IMR-90 (cell line): ENCODE data around the gene SLC7A4. TPM values are rescaled to one million over a fixed set of nuclear protein-coding genes. Genes with fewer than 3 reads are reported as not detected.

Experiments used
- ATAC-seq: fragments of 200-7000 bp; cut with Tn5 transposase; 2 replicates; pipeline ENCODE4 v1.9.1; 2020; ENCODE audit warnings: low read depth, mild to moderate bottlenecking, moderate library complexity
- BruUV-seq: library from RNA; stranded (reverse); fragments of 400-500 nt; replicated peaks from 2 replicates; lab custom pipeline; 2021; lab: Mats Ljungman, UMichigan
- CTCF ChIA-PET: fragments of 300-600 bp; formaldehyde crosslinking; extraction: SDS; loops from one replicate; lab custom pipeline; 2021; ENCODE audit warnings: antibody characterized with exemption; lab: Yijun Ruan, JAX
- POLR2A ChIA-PET: fragments of 300-600 bp; sonication (Branson Sonifier 250); formaldehyde crosslinking; loops from one replicate; lab custom pipeline; 2022; ENCODE audit warnings: antibody characterized with exemption; ENCODE audit not compliant: unreplicated experiment; lab: Charles Lee
- DNase-seq: peaks from one replicate; pipeline ENCODE4 v3.0.0; 2013
- H2AFZ ChIP-seq: replicated peaks from 2 replicates; pipeline ENCODE3; 2013; ENCODE audit warnings: low read length, mild to moderate bottlenecking; ENCODE audit not compliant: poor library complexity
- H2AK5ac ChIP-seq: 2 replicates; pipeline ENCODE4 v1.6.1; 2013; ENCODE audit warnings: low read depth, low read length, inconsistent platforms
- H2AK9ac ChIP-seq: replicated peaks from 2 replicates; pipeline ENCODE3; 2013; ENCODE audit warnings: mild to moderate bottlenecking, low read depth, low read length, moderate library complexity; ENCODE audit not compliant: poor library complexity
- H2BK120ac ChIP-seq: 2 replicates; pipeline ENCODE4 v1.6.1; 2013; ENCODE audit warnings: low read depth, low read length, inconsistent platforms
- H2BK15ac ChIP-seq: 3 replicates; pipeline ENCODE4 v1.6.1; 2013; ENCODE audit warnings: low read depth, low read length, inconsistent platforms
- H2BK20ac ChIP-seq: 2 replicates; pipeline ENCODE4 v1.6.1; 2013; ENCODE audit warnings: low read depth, mild to moderate bottlenecking, inconsistent platforms, low read length, moderate library complexity
- H2BK5ac ChIP-seq: 2 replicates; pipeline ENCODE4 v1.6.1; 2013; ENCODE audit warnings: mild to moderate bottlenecking, low read depth, low read length, inconsistent platforms; ENCODE audit not compliant: poor library complexity, severe bottlenecking
- H3K14ac ChIP-seq: replicated peaks from 2 replicates; pipeline ENCODE4 v1.6.1; 2013; ENCODE audit warnings: low read depth, low read length, inconsistent platforms
- H3K18ac ChIP-seq: 2 replicates; pipeline ENCODE4 v1.6.1; 2013; ENCODE audit warnings: low read depth, low read length, control low read depth
- H3K23ac ChIP-seq: 2 replicates; pipeline ENCODE4 v1.6.1; 2013; ENCODE audit warnings: low read depth, low read length, inconsistent platforms
- H3K27ac ChIP-seq: 2 replicates; pipeline ENCODE4 v1.5.1; 2013; ENCODE audit warnings: mild to moderate bottlenecking, control low read depth, low read length; ENCODE audit not compliant: insufficient read depth
- H3K27me3 ChIP-seq: 2 replicates; pipeline ENCODE4 v1.6.1; 2013; ENCODE audit warnings: low read length; ENCODE audit not compliant: control insufficient read depth, insufficient read depth
- H3K36me3 ChIP-seq: 2 replicates; pipeline ENCODE4 v1.6.1; 2013; ENCODE audit warnings: low read length, mixed read lengths; ENCODE audit not compliant: control insufficient read depth, insufficient read depth
- H3K4ac ChIP-seq: 2 replicates; pipeline ENCODE4 v1.6.1; 2013; ENCODE audit warnings: low read depth, low read length, inconsistent platforms
- H3K4me1 ChIP-seq: 2 replicates; pipeline ENCODE4 v1.6.1; 2013; ENCODE audit warnings: low read length, mixed read lengths; ENCODE audit not compliant: control insufficient read depth, insufficient read depth
- H3K4me2 ChIP-seq: 2 replicates; pipeline ENCODE4 v1.6.1; 2013; ENCODE audit warnings: low read depth, mild to moderate bottlenecking, control low read depth, low read length, moderate library complexity
- H3K4me3 ChIP-seq: 2 replicates; pipeline ENCODE4 v1.5.1; 2013; ENCODE audit warnings: low read depth, mild to moderate bottlenecking, control low read depth, low read length, moderate library complexity; ENCODE audit not compliant: insufficient read depth
- H3K56ac ChIP-seq: 2 replicates; pipeline ENCODE4 v1.6.1; 2013; ENCODE audit warnings: low read length, inconsistent platforms; ENCODE audit not compliant: insufficient read depth; ENCODE audit errors: extremely low read depth
- H3K79me1 ChIP-seq, 2 experiments: 2 replicates each; pipeline ENCODE4 v1.6.1; 2013; ENCODE audit warnings: low read length in 2 of 2, inconsistent platforms in 1 of 2, low read depth in 1 of 2
- H3K9ac ChIP-seq: 2 replicates; pipeline ENCODE4 v1.6.1; 2013; ENCODE audit warnings: low read depth, low read length, control low read depth
- H3K9me1 ChIP-seq: 2 replicates; pipeline ENCODE4 v1.6.1; 2013; ENCODE audit warnings: low read length, inconsistent platforms; ENCODE audit not compliant: insufficient read depth
- H3K9me3 ChIP-seq: 2 replicates; pipeline ENCODE4 v1.6.1; 2013; ENCODE audit warnings: low read length; ENCODE audit not compliant: control insufficient read depth, insufficient read depth
- H4K20me1 ChIP-seq: 2 replicates; pipeline ENCODE4 v1.6.1; 2013; ENCODE audit warnings: low read length, inconsistent platforms; ENCODE audit not compliant: insufficient read depth
- H4K5ac ChIP-seq: 2 replicates; pipeline ENCODE4 v1.6.1; 2013; ENCODE audit warnings: mild to moderate bottlenecking, low read depth, low read length, control low read depth
- H4K8ac ChIP-seq, 2 experiments: 2 replicates each; pipeline ENCODE4 v1.6.1; 2013; ENCODE audit warnings: low read depth in 2 of 2, low read length in 2 of 2, control low read depth in 1 of 2, inconsistent platforms in 1 of 2
- H4K91ac ChIP-seq: 2 replicates; pipeline ENCODE4 v1.6.1; 2013; ENCODE audit warnings: low read depth, low read length, inconsistent platforms; ENCODE audit not compliant: insufficient read depth
- BHLHE40 ChIP-seq: fragments of 150-350 bp; IDR thresholded peaks from 2 replicates; pipeline ENCODE4 v1.6.1; 2016; ENCODE audit warnings: mild to moderate bottlenecking, low read depth, low read length
- CEBPB ChIP-seq: IDR thresholded peaks from 2 replicates; pipeline ENCODE4 v1.6.1; 2012; ENCODE audit warnings: low read depth, low read length, improper control_type of control experiment
- CHD1 ChIP-seq: IDR thresholded peaks from 2 replicates; pipeline ENCODE4 v1.6.1; 2012; ENCODE audit warnings: low read depth, low read length, improper control_type of control experiment
- CTCF ChIP-seq: conservative IDR thresholded peaks from 2 replicates; pipeline ENCODE4 v1.5.1; 2012; ENCODE audit warnings: mild to moderate bottlenecking, low read depth, low read length, improper control_type of control experiment
- FOS ChIP-seq: fragments of 150-350 bp; IDR thresholded peaks from 2 replicates; pipeline ENCODE4 v1.6.1; 2016; ENCODE audit warnings: low read depth, low read length
- MAZ ChIP-seq: IDR thresholded peaks from 2 replicates; pipeline ENCODE4 v1.6.1; 2012; ENCODE audit warnings: low read depth, mild to moderate bottlenecking, low read length, improper control_type of control experiment, moderate library complexity, borderline replicate concordance
- MXI1 ChIP-seq: IDR thresholded peaks from 2 replicates; pipeline ENCODE4 v1.6.1; 2012; ENCODE audit warnings: low read depth, mild to moderate bottlenecking, low read length, moderate library complexity, borderline replicate concordance
- POLR2A ChIP-seq: IDR thresholded peaks from 2 replicates; pipeline ENCODE4 v1.6.1; 2012; ENCODE audit warnings: mild to moderate bottlenecking, low read depth, low read length
- RAD21 ChIP-seq: IDR thresholded peaks from 2 replicates; pipeline ENCODE4 v1.6.1; 2012; ENCODE audit warnings: low read length, improper control_type of control experiment
- RCOR1 ChIP-seq: IDR thresholded peaks from 2 replicates; pipeline ENCODE4 v1.6.1; 2012; ENCODE audit warnings: mild to moderate bottlenecking, low read length, improper control_type of control experiment; ENCODE audit not compliant: insufficient replicate concordance
- RFX5 ChIP-seq: IDR thresholded peaks from 2 replicates; pipeline ENCODE4 v1.8.0; 2012; ENCODE audit warnings: low read depth, mild to moderate bottlenecking, low read length, moderate library complexity
- SMC3 ChIP-seq: fragments of 150-350 bp; IDR thresholded peaks from 2 replicates; pipeline ENCODE4 v1.6.1; 2016; ENCODE audit warnings: low read depth, mild to moderate bottlenecking, antibody characterized with exemption, low read length, moderate library complexity
- WGBS, 2 experiments: methylation state at CpG; one replicate each; pipeline versions ENCODE4 v1.1.5 to v1.1.7; 2013; ENCODE audit warnings: missing lambda C conversion rate in 2 of 2; ENCODE audit not compliant: insufficient read length in 1 of 2; ENCODE audit errors: extremely low coverage in 2 of 2; 5-methylcytosine and 5-hydroxymethylcytosine counted together
- dilution Hi-C: fragments of 300-500 bp; cut with HindIII; formaldehyde crosslinking; loops from one replicate; pipeline ENCODE4 v1.14.3; 2018; ENCODE audit warnings: low sequenced_read_pairs; ENCODE audit not compliant: unreplicated experiment
- in situ Hi-C: fragments of 300-500 bp; cut with MboI; formaldehyde crosslinking; loops from 3 replicates; pipeline ENCODE4 v1.14.3; 2019; ENCODE audit warnings: low sequenced_read_pairs, inconsistent platforms, mixed read lengths
- intact Hi-C: fragments of 100-400 bp; cut with micrococcal nuclease; formaldehyde crosslinking; loops from 2 replicates; pipeline ENCODE4 v1.10.0; 2022
- polyA plus RNA-seq, 3 experiments: library from polyadenylated mRNA; depleted of rRNA; stranded (reverse); fragments of >200 nt; gene quantifications; 2 replicates each; pipeline ENCODE4 v1.2.3, GENCODE V29; 2012; ENCODE audit warnings: low replicate concordance in 1 of 3
- total RNA-seq: library from RNA; depleted of rRNA; stranded (reverse); fragments of >200 nt; gene quantifications from 2 replicates; pipeline ENCODE4 v1.2.3, GENCODE V29; 2012
- TF ChIP-seq, protein P1 (sequence below): fragments of 150-350 bp; IDR thresholded peaks from 2 replicates; pipeline ENCODE4 v1.6.1; 2017; ENCODE audit warnings: mild to moderate bottlenecking, antibody characterized with exemption, low read length, low read depth
- TF ChIP-seq, protein P2 (sequence below): fragments of 150-350 bp; IDR thresholded peaks from 2 replicates; pipeline ENCODE4 v1.6.1; 2016; ENCODE audit warnings: low read depth, mild to moderate bottlenecking, low read length, moderate library complexity, borderline replicate concordance

SLC7A4 gene
- total and polyA plus RNA-seq, 2 of the 4 experiments (the other 2 are of a cell fraction), result 0.03 TPM; not detected in 1

GRCh38 chr22:21026783-21027692, 5.3 kb downstream of the SLC7A4 start:
- Histone ChIP-seq H3K9me1 (no peaks in the 10 kb centered on the region), H3K18ac (no peak overlapping the region), H3K4me2 (no peak overlapping the region), H2BK5ac (no peak overlapping the region), H2BK120ac (no peak overlapping the region), H2AK5ac (0 out of 2 replicates have a peak overlapping the region, but pooled peaks have one; percentile 33), H3K9me3 (no peaks in the 10 kb centered on the region), H2BK15ac (no peak overlapping the region), H2AK9ac (peak overlapping the region; percentile 69), H3K36me3 (no peaks in the 10 kb centered on the region), H2BK20ac (no peak overlapping the region), H3K14ac (no peak overlapping the region), H3K56ac (no peak overlapping the region), H3K9ac (no peak overlapping the region), H4K20me1 (no peaks in the 10 kb centered on the region), H3K4ac (0 out of 2 replicates have a peak overlapping the region, but pooled peaks have one; percentile 24), H3K27me3 (peaks cover 27% of the 10 kb centered on the region), H3K4me3 (no peak overlapping the region), H3K27ac (no peak overlapping the region), H4K8ac (no peak overlapping the region), H4K5ac (no peak overlapping the region), H2AFZ (no peak overlapping the region), H3K4me1 (peaks cover 2% of the 10 kb centered on the region; the same call in 1 of the 2 replicates), H3K23ac (no peak overlapping the region), H4K91ac (no peak overlapping the region), H3K79me1 (no peaks in the 10 kb centered on the region)
- no TSS peak for BruUV-seq
- DNase-seq, result peak; percentile 68
- in situ Hi-C loops (no loop called here), intact Hi-C loops (no loop called here), dilution Hi-C loops (no loop called here)
- peak; percentile 89 for ATAC-seq
- WGBS, 2 experiments, result 17% methylated on average over 1 of the region's 14 CpGs; no CpG with 5 or more reads in 1 of the 2 experiments
- ChIA-PET CTCF (interaction anchor here (0.5 kb wide), 1 partner anchor 30 kb away, joined by 4 read pairs; no protein-coding TSS in a partner anchor), POLR2A (no interaction called here)
- no peak for TF ChIP-seq CEBPB
- TF ChIP-seq RFX5, result no peak
- TF ChIP-seq RCOR1, result no peak
- TF ChIP-seq BHLHE40, result no peak
- TF ChIP-seq MAZ, result no peak
- no peak for TF ChIP-seq CTCF
- TF ChIP-seq POLR2A, result no peak
- TF ChIP-seq CHD1, result no peak
- TF ChIP-seq MXI1, result no peak
- no peak for TF ChIP-seq RAD21
- no peak for TF ChIP-seq FOS
- TF ChIP-seq, protein P1, sequence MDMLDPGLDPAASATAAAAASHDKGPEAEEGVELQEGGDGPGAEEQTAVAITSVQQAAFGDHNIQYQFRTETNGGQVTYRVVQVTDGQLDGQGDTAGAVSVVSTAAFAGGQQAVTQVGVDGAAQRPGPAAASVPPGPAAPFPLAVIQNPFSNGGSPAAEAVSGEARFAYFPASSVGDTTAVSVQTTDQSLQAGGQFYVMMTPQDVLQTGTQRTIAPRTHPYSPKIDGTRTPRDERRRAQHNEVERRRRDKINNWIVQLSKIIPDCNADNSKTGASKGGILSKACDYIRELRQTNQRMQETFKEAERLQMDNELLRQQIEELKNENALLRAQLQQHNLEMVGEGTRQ, result no peak
- TF ChIP-seq, protein P2, sequence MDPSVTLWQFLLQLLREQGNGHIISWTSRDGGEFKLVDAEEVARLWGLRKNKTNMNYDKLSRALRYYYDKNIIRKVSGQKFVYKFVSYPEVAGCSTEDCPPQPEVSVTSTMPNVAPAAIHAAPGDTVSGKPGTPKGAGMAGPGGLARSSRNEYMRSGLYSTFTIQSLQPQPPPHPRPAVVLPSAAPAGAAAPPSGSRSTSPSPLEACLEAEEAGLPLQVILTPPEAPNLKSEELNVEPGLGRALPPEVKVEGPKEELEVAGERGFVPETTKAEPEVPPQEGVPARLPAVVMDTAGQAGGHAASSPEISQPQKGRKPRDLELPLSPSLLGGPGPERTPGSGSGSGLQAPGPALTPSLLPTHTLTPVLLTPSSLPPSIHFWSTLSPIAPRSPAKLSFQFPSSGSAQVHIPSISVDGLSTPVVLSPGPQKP, result no peak
- TF ChIP-seq SMC3, result no peak
